LHCN-M2 (cell line): ENCODE results near the gene NRSN2. TPM values are rescaled to one million over a fixed set of nuclear protein-coding genes. Genes with fewer than 3 reads are reported as not detected.
"Not testable (repeated sequence)": the region's sequence is repeated elsewhere in the genome, so short reads cannot be mapped to it uniquely, and the experiment has no call there.

ENCODE experiments used
- DNase-seq: peaks from one replicate; pipeline ENCODE4 v3.0.0-alpha.2; 2012; ENCODE audit warnings: low read depth
- total RNA-seq: library from RNA; depleted of rRNA; stranded (reverse); fragments of >200 nt; gene quantifications from 2 replicates; pipeline ENCODE4 v1.2.3, GENCODE V29; 2014

NRSN2 gene
- total RNA-seq, 1 experiment from 2014 or later = 65.6 TPM

- DNase-seq = no peak
These were observed 6.3 kb downstream of the NRSN2 start for GRCh38 chr20:353166-353565.

DNA sequence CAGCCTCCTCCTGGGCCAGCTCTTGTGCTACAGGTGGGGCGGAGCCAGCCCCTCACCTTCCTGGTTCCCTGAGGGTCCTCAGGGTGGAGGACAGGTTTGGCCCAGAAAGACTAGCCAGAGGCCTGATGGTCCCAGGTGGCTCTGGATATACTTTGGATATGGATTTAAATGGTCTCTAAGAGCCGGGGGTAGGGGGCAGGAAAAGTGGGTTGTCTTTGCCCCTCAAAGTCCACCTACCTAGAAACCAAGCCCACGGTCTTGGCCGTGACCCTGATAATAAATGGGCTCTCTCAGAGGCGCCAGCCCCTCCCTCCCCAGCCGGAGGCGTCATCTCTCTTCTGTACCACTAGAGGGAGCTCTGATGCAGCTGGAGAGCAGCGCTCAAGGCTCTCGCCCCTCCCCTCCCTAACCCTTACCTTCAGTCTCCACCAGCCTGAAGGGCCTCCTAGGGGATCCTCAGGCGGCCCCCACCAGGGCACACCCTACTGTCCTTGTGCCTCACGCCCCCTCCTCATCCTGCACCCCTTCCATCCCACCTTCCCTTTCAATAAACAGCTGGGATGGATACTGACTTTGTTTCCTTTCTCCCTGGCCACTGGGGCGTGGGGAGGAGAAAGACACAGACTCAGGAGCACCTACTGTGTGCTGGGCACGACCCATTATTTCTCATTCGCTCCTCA is 7.5 kb downstream of the NRSN2 start:
- peak; percentile 62 for DNase-seq

GRCh38 chr20:356154-356553 is 9.2 kb downstream of the NRSN2 start:
- DNase-seq = not testable (repeated sequence)

DNA sequence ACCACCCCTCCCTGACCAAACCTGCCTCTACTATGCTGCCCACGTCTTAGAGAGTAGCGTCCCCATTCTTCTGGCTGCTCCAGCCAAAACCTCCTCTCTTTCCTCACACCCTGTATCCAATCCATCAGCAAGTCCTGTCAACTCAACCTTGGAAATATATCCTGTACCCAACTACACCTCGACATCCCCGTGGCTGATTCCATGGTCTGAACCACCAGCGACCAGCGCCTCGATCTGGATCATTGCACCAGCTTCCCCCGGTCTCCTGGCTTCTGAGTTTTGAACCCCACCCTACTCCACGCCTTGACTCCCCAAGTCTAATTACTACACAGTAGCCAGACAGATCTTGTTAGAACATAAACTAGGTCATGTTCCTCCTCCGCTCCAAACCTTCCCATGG is 9.8 kb downstream of the NRSN2 start:
- DNase-seq = no peak

DNA sequence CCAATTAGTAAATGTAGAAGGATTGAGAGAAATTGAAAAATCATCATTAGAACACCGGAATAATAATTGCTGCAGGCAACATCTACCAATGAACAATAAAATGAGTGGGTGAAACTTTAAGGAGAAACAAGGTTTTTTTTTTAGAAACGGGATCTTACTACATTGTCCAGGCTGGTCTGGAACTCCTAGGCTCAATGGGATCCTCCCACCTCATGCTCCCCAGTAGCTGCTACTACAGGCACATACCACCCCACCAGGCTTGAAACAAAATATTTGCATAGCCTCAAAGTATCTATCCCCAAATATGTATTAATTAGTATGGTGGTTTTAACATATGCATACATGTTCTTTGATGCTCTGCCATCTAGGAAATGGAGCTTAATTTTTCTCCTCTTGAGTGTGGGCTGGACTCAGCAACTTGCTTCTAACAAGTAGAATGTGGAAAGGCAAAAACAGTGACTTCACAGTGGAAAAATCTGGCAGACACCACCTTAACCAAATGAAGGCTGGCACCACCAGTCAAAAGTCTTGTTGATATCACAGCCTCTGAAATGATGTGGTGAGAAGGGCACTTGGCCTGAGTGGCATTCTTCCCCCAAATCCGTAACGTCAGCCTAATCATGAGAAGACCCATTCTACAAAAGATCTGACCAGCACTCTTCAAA is 12.1 kb downstream of the NRSN2 start:
- no peak for DNase-seq

- no peak for DNase-seq
These were observed 14.7 kb downstream of the NRSN2 start for GRCh38 chr20:361561-361960.

GRCh38 chr20:362271-363254 is 15.7 kb downstream of the NRSN2 start:
- DNase-seq = peak; percentile 81

DNA sequence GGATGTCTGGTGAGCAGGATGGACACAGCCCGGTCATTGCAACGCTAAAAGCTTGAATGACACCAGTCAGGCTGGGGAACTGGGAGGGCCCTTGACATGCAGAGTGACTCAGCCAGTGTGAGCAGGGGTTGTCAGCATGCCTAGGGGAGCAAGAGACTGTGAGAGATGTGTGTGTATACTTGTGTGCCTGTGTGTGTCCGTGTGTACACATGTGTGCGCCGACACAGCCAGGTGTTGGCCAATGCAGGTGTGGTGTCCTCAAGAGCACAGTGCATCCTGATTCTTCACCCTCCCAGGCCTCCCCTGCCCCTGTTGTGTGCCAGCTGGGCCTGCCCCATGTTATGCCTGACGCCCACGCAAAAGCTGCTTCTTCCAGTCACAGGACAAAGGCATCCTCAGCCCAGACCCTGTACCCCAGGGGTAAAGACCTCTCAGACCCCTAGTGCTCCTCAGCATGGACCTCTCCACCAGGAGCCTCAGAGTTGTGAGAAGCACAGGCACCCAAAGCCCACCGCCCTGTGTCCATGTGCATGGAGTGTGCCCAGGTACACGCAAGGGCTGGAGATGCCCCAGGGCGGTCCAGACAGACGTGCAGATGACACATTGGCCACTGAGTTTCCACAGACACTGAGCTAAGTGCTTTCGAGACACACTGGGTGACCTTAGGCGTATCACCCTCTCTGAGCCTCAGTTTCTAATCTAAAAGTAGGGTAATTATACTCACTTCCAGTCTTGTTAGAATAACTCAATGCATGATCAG is 16.6 kb downstream of the NRSN2 start:
- DNase-seq = no peak

DNA sequence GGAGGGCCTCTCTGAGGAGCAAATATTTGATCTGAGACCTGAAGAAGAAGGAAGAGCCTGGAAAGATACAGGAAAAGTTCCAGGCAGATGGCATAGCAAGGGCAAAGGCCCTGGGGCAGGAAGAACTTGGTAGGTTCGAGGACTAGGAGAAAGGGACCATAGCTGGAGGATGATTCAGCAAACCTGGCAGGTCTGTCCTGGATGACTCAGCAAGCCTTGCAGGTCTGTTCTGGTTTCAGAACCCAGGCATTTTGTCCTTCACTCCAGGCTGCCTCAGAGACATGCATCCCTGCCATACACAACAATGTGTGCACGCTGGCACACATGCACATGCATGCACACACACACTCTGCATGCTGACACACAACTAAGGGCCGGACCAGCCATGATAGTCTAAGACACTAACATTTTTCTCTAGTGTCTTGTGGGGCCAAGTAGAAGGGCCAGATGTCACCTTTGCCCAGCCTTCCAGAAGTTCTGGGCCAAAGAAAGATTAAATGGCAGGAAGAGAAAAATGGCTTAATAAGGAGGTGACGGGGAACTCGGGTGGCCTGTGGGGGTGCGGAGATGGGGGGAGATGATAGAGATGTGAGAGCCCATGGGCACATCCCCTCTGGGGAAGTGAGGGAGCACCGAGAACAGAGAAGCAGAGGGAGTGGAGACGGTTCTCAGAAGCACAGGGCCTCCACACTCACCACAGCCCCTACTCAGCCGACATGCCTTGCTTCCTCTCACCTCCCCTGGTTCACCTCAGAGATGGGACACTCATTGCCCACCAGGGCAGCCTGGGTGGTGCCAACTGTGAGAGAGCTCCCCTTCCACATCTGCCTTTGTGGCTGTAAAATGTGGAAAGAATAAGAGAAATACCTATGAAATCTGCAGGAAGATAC is 18.2 kb downstream of the NRSN2 start:
- DNase-seq = no peak

DNA sequence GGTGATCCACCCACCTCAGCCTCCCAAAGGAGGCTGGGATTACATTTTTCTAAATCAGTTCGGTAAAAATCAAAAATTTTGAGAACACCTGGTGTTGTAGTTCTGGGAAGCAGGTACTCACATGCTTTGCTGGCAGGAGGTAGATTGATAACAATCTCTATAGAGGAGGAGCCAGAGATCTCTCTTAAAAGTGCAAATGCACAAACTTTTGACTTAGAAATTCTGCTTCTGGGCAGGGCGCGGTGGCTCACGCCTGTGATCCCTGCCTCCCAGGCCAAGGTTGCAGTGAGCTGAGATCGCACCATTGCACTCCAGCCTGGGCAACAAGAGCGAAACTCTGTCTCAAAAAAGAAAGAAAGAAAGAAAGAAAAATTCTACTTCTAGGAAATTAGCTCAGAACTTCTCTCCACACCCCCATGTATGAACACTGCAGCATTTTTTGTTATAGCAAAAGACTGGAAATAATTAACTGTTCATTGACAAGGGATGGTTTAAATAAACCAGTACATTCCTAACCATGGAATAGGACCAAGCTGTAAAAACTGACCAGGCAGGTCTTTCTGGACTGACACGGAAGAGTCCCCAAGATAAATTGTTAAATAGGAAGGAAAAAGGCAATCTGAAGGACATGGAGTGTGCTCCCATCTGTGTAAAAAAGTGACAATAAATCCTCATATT is 19.3 kb downstream of the NRSN2 start:
- DNase-seq = no peak

DNA sequence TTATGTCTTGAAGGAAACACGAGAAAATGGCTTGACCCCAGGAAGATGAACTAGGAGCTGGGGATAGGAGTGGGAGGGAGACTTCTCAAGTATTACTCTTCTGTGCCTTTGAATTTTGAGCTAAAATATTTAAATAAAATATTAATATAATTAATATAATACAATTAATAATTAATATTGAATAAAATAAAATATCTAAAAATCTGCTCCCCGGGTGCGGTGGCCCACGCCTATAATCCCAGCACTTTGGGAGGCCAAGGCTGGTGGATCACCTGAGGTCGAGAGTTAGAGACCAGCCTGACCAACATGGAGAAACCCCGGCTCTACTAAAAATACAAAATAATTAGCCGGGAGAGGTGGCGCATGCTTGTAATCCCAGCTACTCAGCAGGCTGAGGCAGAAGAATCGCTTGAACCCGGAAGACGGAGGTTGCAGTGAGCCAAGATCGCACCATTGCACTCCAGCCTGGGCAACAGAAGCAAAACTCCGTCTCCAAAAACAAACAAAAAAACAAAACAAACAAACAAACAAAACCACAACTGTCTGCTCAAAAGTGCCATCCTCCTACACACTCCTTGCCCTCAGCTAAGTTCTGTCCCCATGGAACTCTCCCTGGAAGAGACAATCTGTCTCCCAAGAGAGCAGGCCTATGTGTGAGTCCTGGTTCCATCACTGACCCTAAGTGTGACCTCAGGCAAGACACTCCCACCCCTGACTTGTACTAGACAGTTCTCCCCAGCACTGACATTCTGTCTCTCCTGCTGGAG is 20.0 kb downstream of the NRSN2 start:
- no peak for DNase-seq

- DNase-seq = no peak
These were observed 20.6 kb downstream of the NRSN2 start for GRCh38 chr20:367486-367887.

DNA sequence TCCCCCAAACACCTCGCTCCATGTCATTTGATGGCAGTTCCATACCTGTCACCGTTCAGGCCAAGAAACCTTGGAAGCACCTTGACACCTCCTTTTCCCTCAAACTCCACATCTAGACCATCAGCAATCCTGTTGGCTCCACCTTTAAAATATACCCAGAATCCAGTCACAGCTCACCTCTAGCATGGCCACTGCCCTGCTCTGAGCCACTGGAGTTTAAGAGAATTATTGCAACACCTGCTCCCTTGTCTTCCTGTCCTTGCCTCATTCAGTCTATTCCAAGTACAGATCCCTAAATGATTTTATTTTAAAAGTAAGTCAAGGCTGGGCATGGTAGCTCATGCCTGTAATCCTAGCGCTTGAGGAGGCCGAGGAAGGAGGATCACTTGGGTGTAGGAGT is 22.0 kb downstream of the NRSN2 start:
- no peak for DNase-seq

DNA sequence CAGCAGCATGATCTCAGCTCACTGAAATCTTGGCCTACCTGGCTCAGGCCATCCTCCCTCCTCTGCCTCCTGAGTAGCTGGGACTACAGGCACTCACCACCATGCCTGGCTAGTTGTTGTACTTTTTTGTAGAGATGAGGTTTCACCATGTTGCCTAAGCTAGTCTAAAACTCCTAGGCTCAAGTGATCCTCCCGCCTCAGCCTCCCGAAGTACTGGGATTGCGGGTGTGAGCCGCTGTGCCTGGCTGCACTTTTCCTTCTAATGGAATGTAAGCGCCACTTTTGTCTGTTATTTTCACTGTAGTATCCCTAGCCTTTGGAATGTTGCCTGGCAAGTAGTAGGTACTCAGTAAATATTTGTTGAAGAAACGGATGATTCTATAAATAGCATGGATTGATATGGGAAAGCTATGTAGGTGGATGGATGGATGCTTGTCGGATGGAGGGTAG is 23.3 kb downstream of the NRSN2 start:
- no peak for DNase-seq

DNA sequence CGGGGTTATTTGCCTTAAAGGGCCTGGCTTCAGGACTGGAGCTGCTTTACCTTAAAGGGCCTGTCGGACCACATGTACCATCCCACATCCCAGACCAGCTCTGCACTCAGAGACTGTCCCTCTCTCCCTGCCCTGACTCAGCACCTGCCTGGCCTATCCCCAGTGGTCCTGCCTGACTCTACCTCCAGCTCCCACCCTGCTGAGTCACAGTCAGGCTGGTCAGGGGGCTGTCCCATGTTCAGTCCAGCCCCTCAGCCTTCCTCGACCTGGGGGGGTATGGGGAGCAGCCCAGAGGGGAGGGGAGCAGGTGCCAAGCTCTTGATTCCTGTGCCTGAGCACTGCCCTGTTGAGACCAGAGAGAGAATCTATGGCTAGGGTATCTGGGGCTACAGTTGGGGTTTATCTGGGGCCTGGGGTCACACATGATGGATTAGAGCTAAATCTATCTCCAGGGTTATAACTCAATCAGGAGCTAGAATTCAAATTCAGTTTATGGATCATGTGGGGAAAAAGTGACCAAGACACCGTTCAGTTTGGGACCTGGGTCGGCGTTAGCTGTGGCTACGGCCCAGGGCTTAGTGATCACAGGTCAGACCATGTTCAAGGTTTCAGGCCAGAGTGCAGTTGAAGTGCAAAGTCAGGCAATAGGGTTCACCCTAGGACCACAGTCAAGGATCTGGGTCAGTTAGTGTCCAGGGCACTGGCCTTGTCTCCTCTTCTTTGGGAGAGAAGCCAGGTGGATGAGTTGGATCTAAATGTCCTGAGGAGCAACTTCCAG is 24.3 kb downstream of the NRSN2 start:
- no peak for DNase-seq

- DNase-seq = peak; percentile 53
These were observed 25.0 kb downstream of the NRSN2 start for GRCh38 chr20:371755-372542.

GRCh38 chr20:372543-373082 is 25.7 kb downstream of the NRSN2 start:
- DNase-seq = not testable (repeated sequence)
